Sigmoid colon (tissue), 4 donors: Measurements from ENCODE around the gene SMIM38.

ENCODE experiments used
- CTCF ChIP-seq, 4 experiments: fragments of 450-650 bp in 3 of 4; fragments of 200-600 bp in 1 of 4; IDR thresholded peaks; one replicate each; pipeline ENCODE4 v1.5.1; 2016 to 2019; ENCODE audit warnings: antibody characterized with exemption in 4 of 4, mild to moderate bottlenecking in 3 of 4, moderate library complexity in 2 of 4
- EP300 ChIP-seq, 4 donors: sonication (generic); formaldehyde crosslinking; IDR thresholded peaks; one replicate each; pipeline ENCODE4 v1.6.1; 2017; ENCODE audit warnings: antibody characterized with exemption in 4 of 4
- POLR2A ChIP-seq, 2 donors: fragments of 450-650 bp; IDR thresholded peaks; one replicate each; pipeline ENCODE4 v1.6.1; 2016; ENCODE audit warnings: antibody characterized with exemption in 2 of 2, mild to moderate bottlenecking in 2 of 2, moderate library complexity in 2 of 2

GRCh38 chr11:69106031-69106811 lies 49.5 kb upstream of the SMIM38 start:
- TF ChIP-seq POLR2A (IDR thresholded peaks at IDR 0.05) (no peak), CTCF (IDR thresholded peaks at IDR 0.05) (no peak), EP300 (IDR thresholded peaks at IDR 0.05) (no peak)
